Gastroesophageal sphincter (tissue), 4 donors: ENCODE data around the gene KLF3. TPM values are rescaled to one million over a fixed set of nuclear protein-coding genes. Genes with fewer than 3 reads are reported as not detected.

ENCODE experiments used
- ATAC-seq: fragments of 150-250 bp; one replicate; pipeline ENCODE4 v1.9.1; 2016; ENCODE audit warnings: mild to moderate bottlenecking, moderate library complexity
- H3K27ac ChIP-seq, 4 donors: fragments of 200-600 bp; sonication (generic) in 3 of 4; 1 replicate in 3 of 4; 2 replicates in 1 of 4; pipeline ENCODE4 v1.5.1; 2016 to 2019
- H3K27me3 ChIP-seq: fragments of 200-600 bp; sonication (generic); one replicate; pipeline ENCODE4 v1.5.1; 2019
- H3K36me3 ChIP-seq, 2 donors: fragments of 200-600 bp; sonication (generic); one replicate each; pipeline ENCODE4 v1.5.1; 2019; ENCODE audit warnings: control low read depth in 1 of 2
- H3K4me1 ChIP-seq, 3 donors: fragments of 200-600 bp; sonication (generic); 1 replicate in 2 of 3; 2 replicates in 1 of 3; pipeline ENCODE4 v1.5.1; 2016 to 2019; ENCODE audit warnings: control low read depth in 2 of 3
- H3K4me3 ChIP-seq, 2 donors: fragments of 200-600 bp; sonication (generic); one replicate each; pipeline ENCODE4 v1.5.1; 2019; ENCODE audit warnings: mild to moderate bottlenecking in 1 of 2, moderate library complexity in 1 of 2
- H3K9me3 ChIP-seq, 3 donors: fragments of 200-600 bp; sonication (generic); one replicate each; pipeline ENCODE4 v1.5.1; 2017 to 2019; ENCODE audit warnings: control low read depth in 2 of 3
- EP300 ChIP-seq: sonication (generic); formaldehyde crosslinking; IDR thresholded peaks from one replicate; pipeline ENCODE4 v1.6.1; 2017; ENCODE audit warnings: antibody characterized with exemption, mild to moderate bottlenecking
- POLR2A ChIP-seq, 2 donors: fragments of 450-650 bp; IDR thresholded peaks; one replicate each; pipeline ENCODE4 v1.6.1; 2017; ENCODE audit warnings: antibody characterized with exemption in 2 of 2, mild to moderate bottlenecking in 2 of 2, moderate library complexity in 1 of 2
- POLR2AphosphoS5 ChIP-seq: sonication (generic); formaldehyde crosslinking; IDR thresholded peaks from one replicate; pipeline ENCODE4 v1.6.1; 2017; ENCODE audit warnings: antibody characterized with exemption
- WGBS, 2 donors: methylation state at CpG; one replicate each; pipeline ENCODE4 v1.1.5; 2018; ENCODE audit warnings: low coverage in 1 of 2; 5-methylcytosine and 5-hydroxymethylcytosine counted together
- total RNA-seq, 4 donors: library from RNA; depleted of rRNA; stranded (reverse); fragments of >200 nt; gene quantifications; one replicate each; pipeline ENCODE4 v1.1.0, GENCODE V29; 2016
- TF ChIP-seq, protein P1 (sequence below), 4 experiments: fragments of 200-600 bp in 2 of 4; fragments of 450-650 bp in 2 of 4; sonication (generic) in 1 of 4; IDR thresholded peaks; one replicate each; pipeline ENCODE4 v1.5.1; 2017 to 2019; ENCODE audit warnings: antibody characterized with exemption in 4 of 4, mild to moderate bottlenecking in 2 of 4, moderate library complexity in 2 of 4

Gene KLF3
- total RNA-seq, 4 donors from 2014 or later, result 40.0 to 55.5 (median 43.5) TPM

- ATAC-seq, result no peak
- H3K4me3 ChIP-seq, result no peak overlapping the region
- H3K27ac ChIP-seq, result peak overlapping the region in 3 of 4 donors; percentile 11 to 49 (median 25)
- H3K4me1 ChIP-seq, result peaks cover 18 to 89% (median 42%) of the 10 kb centered on the region in 3 donors
- H3K27me3 ChIP-seq, result no peaks in the 10 kb centered on the region
- TF ChIP-seq EP300 (no peak), POLR2A (IDR thresholded peaks at IDR 0.05) (no peak), POLR2AphosphoS5 (no peak)
- TF ChIP-seq, protein P1, sequence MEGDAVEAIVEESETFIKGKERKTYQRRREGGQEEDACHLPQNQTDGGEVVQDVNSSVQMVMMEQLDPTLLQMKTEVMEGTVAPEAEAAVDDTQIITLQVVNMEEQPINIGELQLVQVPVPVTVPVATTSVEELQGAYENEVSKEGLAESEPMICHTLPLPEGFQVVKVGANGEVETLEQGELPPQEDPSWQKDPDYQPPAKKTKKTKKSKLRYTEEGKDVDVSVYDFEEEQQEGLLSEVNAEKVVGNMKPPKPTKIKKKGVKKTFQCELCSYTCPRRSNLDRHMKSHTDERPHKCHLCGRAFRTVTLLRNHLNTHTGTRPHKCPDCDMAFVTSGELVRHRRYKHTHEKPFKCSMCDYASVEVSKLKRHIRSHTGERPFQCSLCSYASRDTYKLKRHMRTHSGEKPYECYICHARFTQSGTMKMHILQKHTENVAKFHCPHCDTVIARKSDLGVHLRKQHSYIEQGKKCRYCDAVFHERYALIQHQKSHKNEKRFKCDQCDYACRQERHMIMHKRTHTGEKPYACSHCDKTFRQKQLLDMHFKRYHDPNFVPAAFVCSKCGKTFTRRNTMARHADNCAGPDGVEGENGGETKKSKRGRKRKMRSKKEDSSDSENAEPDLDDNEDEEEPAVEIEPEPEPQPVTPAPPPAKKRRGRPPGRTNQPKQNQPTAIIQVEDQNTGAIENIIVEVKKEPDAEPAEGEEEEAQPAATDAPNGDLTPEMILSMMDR (IDR thresholded peaks at IDR 0.05), result no peak
- H3K36me3 ChIP-seq, result peaks cover 7 to 45% of the 10 kb centered on the region in 2 donors
- H3K9me3 ChIP-seq, result no peaks in the 10 kb centered on the region
- 55 to 57% methylated on average over 7 of the region's 8 CpGs for WGBS, 2 donors
These were observed 21.2 kb downstream of the KLF3 start for GRCh38 chr4:38684951-38685844.

DNA sequence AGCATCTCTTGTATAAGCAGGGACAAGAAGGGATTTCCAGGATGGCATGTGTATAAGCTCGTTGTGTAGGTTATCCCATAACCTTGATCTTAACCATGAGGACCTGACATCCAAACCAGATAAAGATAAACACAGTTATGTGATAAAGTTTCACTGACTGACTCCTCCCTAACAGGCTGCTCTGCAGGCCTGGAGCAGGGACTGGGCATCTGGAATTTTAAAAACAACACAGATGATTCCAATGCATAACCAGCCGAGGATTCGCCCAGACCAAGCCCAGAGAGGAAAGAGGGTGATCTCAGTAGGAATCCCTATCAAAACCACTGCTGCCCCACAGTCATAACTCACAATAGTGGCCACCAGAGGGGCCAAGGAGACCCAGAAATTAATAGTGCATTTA is 22.7 kb downstream of the KLF3 start:
- Histone ChIP-seq H3K9me3 (no peaks in the 10 kb centered on the region), H3K4me1 (peaks cover 17 to 88% (median 46%) of the 10 kb centered on the region in 3 donors), H3K4me3 (no peak overlapping the region), H3K27ac (peak overlapping the region in 2 of 4 donors; percentile 28 to 36), H3K36me3 (peaks cover 9 to 44% of the 10 kb centered on the region in 2 donors), H3K27me3 (no peaks in the 10 kb centered on the region)
- 24 to 42% methylated on average over 3 of the region's 3 CpGs for WGBS, 2 donors
- no peak for ATAC-seq
- TF ChIP-seq POLR2A (IDR thresholded peaks at IDR 0.05), result no peak
- no peak for TF ChIP-seq EP300
- TF ChIP-seq POLR2AphosphoS5, result no peak
- TF ChIP-seq, protein P1 (IDR thresholded peaks at IDR 0.05), result no peak

- no peak overlapping the region for H3K4me3 ChIP-seq
- WGBS, 2 donors, result 23 to 66% methylated on average over 2 to 3 of the region's 4 CpGs
- H3K36me3 ChIP-seq, result peaks cover 9 to 45% of the 10 kb centered on the region in 2 donors
- ATAC-seq, result no peak
- no peaks in the 10 kb centered on the region for H3K27me3 ChIP-seq
- H3K4me1 ChIP-seq, result peaks cover 19 to 88% (median 46%) of the 10 kb centered on the region in 3 donors
- no peak for TF ChIP-seq POLR2AphosphoS5
- no peak for TF ChIP-seq POLR2A (IDR thresholded peaks at IDR 0.05)
- TF ChIP-seq, protein P1 (IDR thresholded peaks at IDR 0.05), result no peak
- no peak for TF ChIP-seq EP300
- no peaks in the 10 kb centered on the region for H3K9me3 ChIP-seq
- H3K27ac ChIP-seq, result peak overlapping the region in 2 of 4 donors; percentile 27 to 28
These were observed 23.6 kb downstream of the KLF3 start for GRCh38 chr4:38687571-38688011.

DNA sequence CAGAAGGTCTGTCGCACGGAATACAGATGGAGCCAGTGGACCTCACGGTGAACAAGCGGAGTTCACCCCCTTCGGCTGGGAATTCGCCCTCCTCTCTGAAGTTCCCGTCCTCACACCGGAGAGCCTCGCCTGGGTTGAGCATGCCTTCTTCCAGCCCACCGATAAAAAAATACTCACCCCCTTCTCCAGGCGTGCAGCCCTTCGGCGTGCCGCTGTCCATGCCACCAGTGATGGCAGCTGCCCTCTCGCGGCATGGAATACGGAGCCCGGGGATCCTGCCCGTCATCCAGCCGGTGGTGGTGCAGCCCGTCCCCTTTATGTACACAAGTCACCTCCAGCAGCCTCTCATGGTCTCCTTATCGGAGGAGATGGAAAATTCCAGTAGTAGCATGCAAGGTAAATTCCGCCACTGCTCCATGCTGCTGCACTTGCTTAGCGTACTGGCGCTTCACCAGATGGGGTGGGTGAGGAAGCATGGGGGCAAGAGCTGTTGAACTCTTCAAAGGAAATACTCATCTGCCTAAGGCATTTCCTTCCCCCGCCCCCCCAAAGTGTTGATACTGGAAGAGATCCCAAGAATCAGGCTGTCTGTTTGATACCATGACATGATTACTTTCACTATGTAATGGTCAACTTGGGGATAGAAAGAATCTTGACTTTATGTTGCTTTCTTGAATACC is 24.8 kb downstream of the KLF3 start:
- Histone ChIP-seq H3K27ac (peak overlapping the region in 1 of 4 donors; percentile 2), H3K9me3 (no peaks in the 10 kb centered on the region), H3K4me1 (peaks cover 19 to 76% (median 41%) of the 10 kb centered on the region in 3 donors), H3K4me3 (no peak overlapping the region), H3K36me3 (peaks cover 9 to 46% of the 10 kb centered on the region in 2 donors), H3K27me3 (no peaks in the 10 kb centered on the region)
- ATAC-seq, result no peak
- 90 to 96% methylated on average over 7 to 10 of the region's 26 CpGs for WGBS, 2 donors
- TF ChIP-seq, protein P1 (IDR thresholded peaks at IDR 0.05), result no peak
- TF ChIP-seq POLR2AphosphoS5, result no peak
- TF ChIP-seq EP300, result no peak
